HG03432 (cell line): Measurements from ENCODE around the gene GUCY2D.
"Not testable (repeated sequence)": the region's sequence is repeated elsewhere in the genome, so short reads cannot be mapped to it uniquely, and the experiment has no call there.

Experiments
- ATAC-seq: cut with Tn5 transposase; IDR thresholded peaks from one replicate; pipeline ENCODE4 v1.9.1; 2021; ENCODE audit warnings: mild to moderate bottlenecking, moderate library complexity; ENCODE audit not compliant: unreplicated experiment

Gene GUCY2D

GRCh38 chr17:8001976-8002720 lies at the start of gene GUCY2D:
Gene GUCY2D (plus strand): TSS chr17:8002615. CDS start chr17:8003048, 433 bp downstream.
- no peak for ATAC-seq

GRCh38 chr17:7953266-7953665 lies 49.1 kb upstream of the GUCY2D start:
- not testable (repeated sequence) for ATAC-seq

- ATAC-seq, result no peak
Measured at GRCh38 chr17:7955414-7956227, 46.8 kb upstream of the GUCY2D start.

- no peak for ATAC-seq
Measured at GRCh38 chr17:7956228-7956965, 46.0 kb upstream of the GUCY2D start.

- no peak for ATAC-seq
Measured at GRCh38 chr17:7959503-7960253, 42.7 kb upstream of the GUCY2D start.

GRCh38 chr17:7961421-7961820 lies 41.0 kb upstream of the GUCY2D start:
- ATAC-seq, result no peak

- ATAC-seq, result no peak
Measured at GRCh38 chr17:7967751-7968150, 34.7 kb upstream of the GUCY2D start.

- ATAC-seq, result no peak
Measured at GRCh38 chr17:7969433-7969832, 33.0 kb upstream of the GUCY2D start.

- no peak for ATAC-seq
Measured at GRCh38 chr17:7971651-7972050, 30.8 kb upstream of the GUCY2D start.

GRCh38 chr17:7972131-7972785 lies 30.2 kb upstream of the GUCY2D start:
- no peak for ATAC-seq

- ATAC-seq, result no peak
Measured at GRCh38 chr17:7974638-7975131, 27.7 kb upstream of the GUCY2D start.

GRCh38 chr17:7977039-7977438 lies 25.4 kb upstream of the GUCY2D start:
- ATAC-seq, result no peak

- no peak for ATAC-seq
Measured at GRCh38 chr17:7977805-7978204, 24.6 kb upstream of the GUCY2D start.

GRCh38 chr17:7982173-7982572 lies 20.2 kb upstream of the GUCY2D start:
- ATAC-seq, result no peak

- ATAC-seq, result no peak
Measured at GRCh38 chr17:7982666-7983065, 19.7 kb upstream of the GUCY2D start.

- ATAC-seq, result no peak
Measured at GRCh38 chr17:7984904-7985303, 17.5 kb upstream of the GUCY2D start.

- ATAC-seq, result no peak
Measured at GRCh38 chr17:7987112-7987893, 15.1 kb upstream of the GUCY2D start.

GRCh38 chr17:7988750-7989178 lies 13.7 kb upstream of the GUCY2D start:
- no peak for ATAC-seq
